CD4-positive, alpha-beta T cell treated with Interleukin-6 at 100 ng/mL for 8 hours (primary cell): ENCODE data around the gene C2orf78.
A peak's percentile ranks its signal among the peaks of the same experiment; 100 is the strongest.
"Not testable (repeated sequence)": the region's sequence is repeated elsewhere in the genome, so short reads cannot be mapped to it uniquely, and the experiment has no call there.

Experiments
- DNase-seq: peaks from one replicate; pipeline ENCODE4 v3.0.0-alpha.2; 2020; ENCODE audit warnings: mixed read lengths, low spot score

The C2orf78 gene

GRCh38 chr2:73783883-73784282 lies at the start of gene C2orf78:
C2orf78 (plus strand) TSS chr2:73784183; CDS start chr2:73784310, 127 bp downstream.
- not testable (repeated sequence) for DNase-seq

GRCh38 chr2:73736378-73736777 lies 47.6 kb upstream of the C2orf78 start:
- no peak for DNase-seq

GRCh38 chr2:73736855-73737779 lies 46.9 kb upstream of the C2orf78 start, which contains the start of gene TPRKB:
TPRKB (minus strand) TSS chr2:73737345; CDS start chr2:73734569, 2,776 bp downstream.
- peak; percentile 96 for DNase-seq

- DNase-seq: no peak
Measured at GRCh38 chr2:73739101-73739500, 44.9 kb upstream of the C2orf78 start.

GRCh38 chr2:73740767-73741166 lies 43.2 kb upstream of the C2orf78 start:
- DNase-seq: no peak

GRCh38 chr2:73746015-73746876 lies 37.7 kb upstream of the C2orf78 start:
- DNase-seq: no peak

- no peak for DNase-seq
Measured at GRCh38 chr2:73746877-73747208, 37.1 kb upstream of the C2orf78 start.

- DNase-seq: no peak
Measured at GRCh38 chr2:73749314-73749713, 34.7 kb upstream of the C2orf78 start.

GRCh38 chr2:73754332-73754731 lies 29.7 kb upstream of the C2orf78 start:
- not testable (repeated sequence) for DNase-seq

- no peak for DNase-seq
Measured at GRCh38 chr2:73759285-73759764, 24.7 kb upstream of the C2orf78 start.

GRCh38 chr2:73759904-73760303 lies 24.1 kb upstream of the C2orf78 start:
- DNase-seq: no peak

GRCh38 chr2:73762571-73762970 lies 21.4 kb upstream of the C2orf78 start:
- no peak for DNase-seq

GRCh38 chr2:73764945-73765344 lies 19.0 kb upstream of the C2orf78 start:
- no peak for DNase-seq

GRCh38 chr2:73766349-73766748 lies 17.6 kb upstream of the C2orf78 start:
- DNase-seq: no peak

- no peak for DNase-seq
Measured at GRCh38 chr2:73766994-73767393, 17.0 kb upstream of the C2orf78 start.

GRCh38 chr2:73770725-73771124 lies 13.3 kb upstream of the C2orf78 start:
- DNase-seq: no peak

GRCh38 chr2:73772819-73773218 lies 11.2 kb upstream of the C2orf78 start:
- no peak for DNase-seq

GRCh38 chr2:73776381-73776780 lies 7.6 kb upstream of the C2orf78 start:
- DNase-seq: no peak

GRCh38 chr2:73776869-73777519 lies 7.0 kb upstream of the C2orf78 start:
- DNase-seq: no peak

GRCh38 chr2:73778867-73779466 lies 5.0 kb upstream of the C2orf78 start:
- not testable (repeated sequence) for DNase-seq

- peak; percentile 95 for DNase-seq
Measured at GRCh38 chr2:73779467-73780236, 4.3 kb upstream of the C2orf78 start, which contains the start of gene DUSP11. DUSP11 (minus strand) TSS chr2:73780103; CDS start chr2:73779974, 129 bp downstream.
